Nephron (organoid): Measurements from ENCODE around the gene BCL11B.

Experiments
- H3K27ac Mint-ChIP-seq, 3 experiments: 2 replicates each; pipeline ENCODE4 v1.8.0; 2020; ENCODE audit warnings: mixed read lengths in 3 of 3, mild to moderate bottlenecking in 2 of 3, moderate library complexity in 1 of 3
- H3K27me3 Mint-ChIP-seq: 2 replicates; pipeline ENCODE4 v1.8.0; 2021; ENCODE audit warnings: low read depth, mild to moderate bottlenecking, moderate library complexity, mixed read lengths
- H3K36me3 Mint-ChIP-seq: 2 replicates; pipeline ENCODE4 v1.8.0; 2020; ENCODE audit warnings: low read depth, mixed read lengths
- H3K4me1 Mint-ChIP-seq: 2 replicates; pipeline ENCODE4 v1.8.0; 2020; ENCODE audit warnings: mixed read lengths
- H3K4me3 Mint-ChIP-seq, 3 experiments: 2 replicates each; pipeline ENCODE4 v1.8.0; 2020; ENCODE audit warnings: mild to moderate bottlenecking in 3 of 3, mixed read lengths in 3 of 3, moderate library complexity in 2 of 3
- H3K9me3 Mint-ChIP-seq: 2 replicates; pipeline ENCODE4 v1.8.0; 2020; ENCODE audit warnings: mixed read lengths
- CTCF ChIP-seq, 3 experiments: fragments of 200-600 bp; sonication (generic); IDR thresholded peaks; one replicate each; pipeline ENCODE4 v1.5.0; 2021; ENCODE audit warnings: antibody characterized with exemption in 3 of 3; ENCODE audit not compliant: unreplicated experiment in 3 of 3

Gene BCL11B

GRCh38 chr14:99173506-99173905 lies 98.5 kb downstream of the BCL11B start:
- no peak for TF ChIP-seq CTCF (IDR thresholded peaks at IDR 0.05; ENCODE audit: unreplicated experiment in 3 of 3)
- H3K27me3 Mint-ChIP-seq, result no peaks in the 10 kb centered on the region
- peaks cover 9% of the 10 kb centered on the region for H3K36me3 Mint-ChIP-seq
- peaks cover 17% of the 10 kb centered on the region for H3K4me1 Mint-ChIP-seq
- no peak overlapping the region for H3K27ac Mint-ChIP-seq
- H3K9me3 Mint-ChIP-seq, result no peaks in the 10 kb centered on the region
- no peak overlapping the region for H3K4me3 Mint-ChIP-seq

DNA sequence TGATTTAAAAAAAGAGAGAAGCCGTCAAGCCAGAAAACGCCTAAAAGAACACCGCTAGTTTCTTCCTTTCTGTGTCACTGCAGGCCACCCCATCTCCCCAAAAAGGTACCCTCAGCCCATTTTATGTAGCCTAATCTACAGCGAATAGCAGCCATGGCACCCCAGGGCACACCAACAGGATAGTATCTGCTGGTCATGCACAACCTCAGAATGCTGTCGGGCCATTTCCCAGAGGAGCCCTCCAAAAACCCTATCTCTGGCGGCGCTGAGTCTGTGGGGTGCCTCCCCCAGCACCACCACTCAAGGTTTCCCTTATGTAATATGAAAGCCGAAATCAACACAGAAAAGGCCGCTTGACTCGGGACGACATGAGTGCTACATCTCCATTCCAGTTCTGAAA lies 98.9 kb downstream of the BCL11B start:
- peaks cover 9% of the 10 kb centered on the region for H3K36me3 Mint-ChIP-seq
- no peak overlapping the region for H3K27ac Mint-ChIP-seq
- H3K4me3 Mint-ChIP-seq, result no peak overlapping the region
- no peak for TF ChIP-seq CTCF (IDR thresholded peaks at IDR 0.05; ENCODE audit: unreplicated experiment in 3 of 3)
- no peaks in the 10 kb centered on the region for H3K9me3 Mint-ChIP-seq
- peaks cover 12% of the 10 kb centered on the region for H3K4me1 Mint-ChIP-seq
- no peaks in the 10 kb centered on the region for H3K27me3 Mint-ChIP-seq

- Mint-ChIP-seq H3K27me3 (peaks cover 3% of the 10 kb centered on the region), H3K36me3 (peaks cover 5% of the 10 kb centered on the region), H3K4me3 (no peak overlapping the region), H3K9me3 (no peaks in the 10 kb centered on the region), H3K27ac (no peak overlapping the region), H3K4me1 (no peaks in the 10 kb centered on the region)
- no peak for TF ChIP-seq CTCF (IDR thresholded peaks at IDR 0.05; ENCODE audit: unreplicated experiment in 3 of 3)
These were observed 100.6 kb downstream of the BCL11B start for GRCh38 chr14:99171396-99171795.

- Mint-ChIP-seq H3K4me3 (no peak overlapping the region), H3K27me3 (peaks cover 6% of the 10 kb centered on the region), H3K27ac (no peak overlapping the region), H3K4me1 (no peaks in the 10 kb centered on the region), H3K36me3 (peaks cover 4% of the 10 kb centered on the region), H3K9me3 (no peaks in the 10 kb centered on the region)
- TF ChIP-seq CTCF (IDR thresholded peaks at IDR 0.05; ENCODE audit: unreplicated experiment in 3 of 3), result no peak
These were observed 102.1 kb downstream of the BCL11B start for GRCh38 chr14:99169776-99170356.

DNA sequence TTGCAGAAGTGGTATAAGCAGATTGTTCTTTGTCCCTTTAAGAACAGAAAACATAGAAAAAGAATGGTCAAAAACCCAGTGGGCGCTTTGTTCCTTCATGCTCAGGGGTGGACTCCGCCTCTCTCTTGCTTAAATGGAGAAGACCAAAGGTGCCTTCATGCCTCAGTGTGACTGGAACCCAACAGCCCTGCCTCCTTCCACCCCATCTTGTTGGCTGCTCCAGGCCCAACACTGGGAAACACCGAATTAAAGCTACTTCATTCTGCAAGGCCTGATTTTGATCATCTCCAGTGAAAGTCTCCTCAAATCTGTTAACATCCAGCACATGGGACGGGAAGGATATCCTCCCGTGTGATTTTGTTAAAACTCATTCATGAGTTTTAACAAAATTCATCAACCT lies 103.7 kb downstream of the BCL11B start:
- H3K27me3 Mint-ChIP-seq, result peaks cover 9% of the 10 kb centered on the region
- no peak for TF ChIP-seq CTCF (IDR thresholded peaks at IDR 0.05; ENCODE audit: unreplicated experiment in 3 of 3)
- peaks cover 3% of the 10 kb centered on the region for H3K9me3 Mint-ChIP-seq
- H3K4me3 Mint-ChIP-seq, result no peak overlapping the region
- no peak overlapping the region for H3K27ac Mint-ChIP-seq
- H3K36me3 Mint-ChIP-seq, result no peaks in the 10 kb centered on the region
- no peaks in the 10 kb centered on the region for H3K4me1 Mint-ChIP-seq

- Mint-ChIP-seq H3K4me3 (no peak overlapping the region), H3K9me3 (peaks cover 7% of the 10 kb centered on the region), H3K27me3 (peaks cover 18% of the 10 kb centered on the region), H3K36me3 (no peaks in the 10 kb centered on the region), H3K27ac (no peak overlapping the region), H3K4me1 (no peaks in the 10 kb centered on the region)
- TF ChIP-seq CTCF (IDR thresholded peaks at IDR 0.05; ENCODE audit: unreplicated experiment in 3 of 3), result no peak
These were observed 105.5 kb downstream of the BCL11B start for GRCh38 chr14:99166506-99166905.
